Measurements from ENCODE around the gene TPM4. TPM values are rescaled to one million over a fixed set of nuclear protein-coding genes. Genes with fewer than 3 reads are reported as not detected.

The TPM4 gene
- total RNA-seq, 1 donor from 2014 or later, result 235 TPM

DNA sequence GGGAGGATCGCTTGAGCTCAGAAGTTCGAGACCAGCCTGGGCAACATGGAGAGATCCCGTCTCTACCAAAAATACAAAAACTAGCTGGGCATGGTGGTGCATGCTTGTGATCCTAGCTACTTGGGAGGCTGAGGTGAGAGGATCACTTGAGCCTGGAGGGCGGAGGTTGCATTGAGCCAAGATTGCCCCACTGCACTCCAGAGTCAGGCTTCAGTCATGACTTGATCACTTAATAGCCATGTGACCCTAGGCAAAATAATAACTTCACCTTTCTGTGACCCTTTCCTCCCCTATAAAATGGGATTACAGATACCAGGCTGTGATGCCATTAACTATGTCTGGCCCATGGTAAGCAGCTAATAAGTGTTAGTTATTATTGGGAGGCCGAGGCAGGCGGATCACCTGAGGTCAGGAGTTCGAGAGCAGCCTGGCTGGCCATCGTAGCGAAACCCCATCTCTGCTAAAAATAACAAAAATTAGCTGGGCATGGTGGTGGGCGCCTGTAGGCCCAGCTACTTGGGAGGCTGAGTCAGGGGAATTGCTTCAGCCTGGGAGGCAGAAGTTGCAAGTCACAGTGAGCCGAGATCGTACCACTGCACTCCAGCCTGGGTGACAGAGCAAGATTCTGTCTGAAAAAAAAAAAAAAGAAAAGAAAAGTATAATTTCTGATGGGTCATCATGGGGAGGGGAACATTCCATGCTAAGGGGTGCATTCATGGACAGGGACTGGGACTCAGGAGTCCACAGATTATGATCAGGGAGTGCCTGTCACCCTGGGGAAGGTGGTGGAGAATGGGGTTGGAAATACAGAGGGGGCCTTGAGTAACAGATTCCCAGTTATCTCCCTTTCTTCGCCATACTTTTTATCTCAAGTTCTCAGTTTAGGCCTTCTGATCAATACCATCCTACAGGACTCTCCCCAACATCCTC is 15.5 kb downstream of the TPM4 start:
- TF ChIP-seq, protein P1, sequence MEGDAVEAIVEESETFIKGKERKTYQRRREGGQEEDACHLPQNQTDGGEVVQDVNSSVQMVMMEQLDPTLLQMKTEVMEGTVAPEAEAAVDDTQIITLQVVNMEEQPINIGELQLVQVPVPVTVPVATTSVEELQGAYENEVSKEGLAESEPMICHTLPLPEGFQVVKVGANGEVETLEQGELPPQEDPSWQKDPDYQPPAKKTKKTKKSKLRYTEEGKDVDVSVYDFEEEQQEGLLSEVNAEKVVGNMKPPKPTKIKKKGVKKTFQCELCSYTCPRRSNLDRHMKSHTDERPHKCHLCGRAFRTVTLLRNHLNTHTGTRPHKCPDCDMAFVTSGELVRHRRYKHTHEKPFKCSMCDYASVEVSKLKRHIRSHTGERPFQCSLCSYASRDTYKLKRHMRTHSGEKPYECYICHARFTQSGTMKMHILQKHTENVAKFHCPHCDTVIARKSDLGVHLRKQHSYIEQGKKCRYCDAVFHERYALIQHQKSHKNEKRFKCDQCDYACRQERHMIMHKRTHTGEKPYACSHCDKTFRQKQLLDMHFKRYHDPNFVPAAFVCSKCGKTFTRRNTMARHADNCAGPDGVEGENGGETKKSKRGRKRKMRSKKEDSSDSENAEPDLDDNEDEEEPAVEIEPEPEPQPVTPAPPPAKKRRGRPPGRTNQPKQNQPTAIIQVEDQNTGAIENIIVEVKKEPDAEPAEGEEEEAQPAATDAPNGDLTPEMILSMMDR (IDR thresholded peaks at IDR 0.05; ENCODE audit: insufficient read depth, low read length, severe bottlenecking), result no peak
- DNase-seq (ENCODE audit: low read depth) (no peak), FAIRE-seq (no peak)
- Histone ChIP-seq H3K4me3 (ENCODE audit: low read depth, low read length) (no peak overlapping the region), H3K27me3 (ENCODE audit: control insufficient read depth, insufficient read depth, low read length) (no peaks in the 10 kb centered on the region), H3K36me3 (ENCODE audit: control insufficient read depth, insufficient read depth, low read length) (peaks cover 65% of the 10 kb centered on the region)

DNA sequence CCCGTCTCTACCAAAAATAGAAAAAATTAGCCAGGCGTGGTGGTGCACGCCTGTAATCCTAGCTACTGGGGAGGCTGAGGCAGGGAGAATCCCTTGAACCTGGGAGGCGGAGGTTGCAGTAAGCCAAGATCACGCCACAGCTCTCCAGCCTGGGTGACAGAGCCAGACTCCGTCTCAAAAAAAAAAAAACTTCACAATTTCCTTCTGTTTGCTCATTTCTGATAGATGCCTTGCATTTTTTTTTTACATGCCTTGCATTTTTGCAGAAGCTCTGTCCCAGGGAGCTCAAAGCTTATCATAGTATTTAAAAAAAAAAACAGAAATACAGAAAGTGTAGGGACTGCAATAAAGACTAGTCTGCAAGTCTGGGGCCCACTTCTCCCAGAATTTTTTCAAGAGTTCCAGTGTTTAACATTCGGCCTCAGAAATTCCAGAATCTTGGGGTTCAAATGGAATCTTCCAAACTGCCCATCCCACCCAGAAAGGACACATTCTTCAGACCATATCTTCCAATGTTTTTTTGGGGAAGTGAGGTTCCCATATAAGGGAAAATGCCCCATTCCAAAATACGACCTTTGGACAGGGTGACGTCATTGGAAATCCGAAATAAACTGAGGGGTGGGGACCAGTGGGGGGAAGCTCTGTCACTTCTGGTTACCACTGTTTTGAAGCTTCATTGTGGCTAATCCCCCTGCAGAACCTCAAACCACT is 18.2 kb downstream of the TPM4 start:
- Histone ChIP-seq H3K36me3 (ENCODE audit: control insufficient read depth, insufficient read depth, low read length) (peaks cover 47% of the 10 kb centered on the region), H3K4me3 (ENCODE audit: low read depth, low read length) (no peak overlapping the region), H3K27me3 (ENCODE audit: control insufficient read depth, insufficient read depth, low read length) (no peaks in the 10 kb centered on the region)
- DNase-seq (ENCODE audit: low read depth), result no peak
- FAIRE-seq, result no peak
- TF ChIP-seq, protein P1 (IDR thresholded peaks at IDR 0.05; ENCODE audit: insufficient read depth, low read length, severe bottlenecking), result no peak

DNA sequence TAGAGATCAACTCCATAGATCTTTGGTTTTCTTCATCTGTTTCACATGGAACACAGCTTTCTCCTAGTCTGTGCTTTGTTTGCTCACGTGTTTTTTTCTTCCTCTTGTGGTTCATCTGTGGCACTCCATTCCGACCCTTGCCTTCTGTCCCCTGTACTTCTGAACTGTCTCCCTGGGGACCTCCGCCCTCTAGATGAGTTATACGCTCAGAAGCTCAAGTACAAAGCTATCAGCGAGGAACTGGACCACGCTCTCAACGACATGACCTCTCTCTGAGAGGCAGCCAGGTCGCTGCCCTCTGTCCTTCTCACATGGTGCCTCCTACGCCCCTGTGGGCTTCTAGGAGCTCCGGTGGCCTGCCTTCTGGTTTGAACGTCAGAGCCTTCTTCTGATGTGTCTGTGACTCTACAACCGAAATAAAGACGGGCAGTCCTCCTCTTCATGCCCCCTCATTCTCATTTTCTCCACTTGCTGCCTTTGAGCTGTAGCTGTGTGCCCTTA is 18.8 kb downstream of the TPM4 start:
- Histone ChIP-seq H3K36me3 (ENCODE audit: control insufficient read depth, insufficient read depth, low read length) (peaks cover 44% of the 10 kb centered on the region), H3K4me3 (ENCODE audit: low read depth, low read length) (no peak overlapping the region), H3K27me3 (ENCODE audit: control insufficient read depth, insufficient read depth, low read length) (no peaks in the 10 kb centered on the region)
- TF ChIP-seq, protein P1 (IDR thresholded peaks at IDR 0.05; ENCODE audit: insufficient read depth, low read length, severe bottlenecking), result no peak
- DNase-seq (ENCODE audit: low read depth) (no peak), FAIRE-seq (no peak)

DNA sequence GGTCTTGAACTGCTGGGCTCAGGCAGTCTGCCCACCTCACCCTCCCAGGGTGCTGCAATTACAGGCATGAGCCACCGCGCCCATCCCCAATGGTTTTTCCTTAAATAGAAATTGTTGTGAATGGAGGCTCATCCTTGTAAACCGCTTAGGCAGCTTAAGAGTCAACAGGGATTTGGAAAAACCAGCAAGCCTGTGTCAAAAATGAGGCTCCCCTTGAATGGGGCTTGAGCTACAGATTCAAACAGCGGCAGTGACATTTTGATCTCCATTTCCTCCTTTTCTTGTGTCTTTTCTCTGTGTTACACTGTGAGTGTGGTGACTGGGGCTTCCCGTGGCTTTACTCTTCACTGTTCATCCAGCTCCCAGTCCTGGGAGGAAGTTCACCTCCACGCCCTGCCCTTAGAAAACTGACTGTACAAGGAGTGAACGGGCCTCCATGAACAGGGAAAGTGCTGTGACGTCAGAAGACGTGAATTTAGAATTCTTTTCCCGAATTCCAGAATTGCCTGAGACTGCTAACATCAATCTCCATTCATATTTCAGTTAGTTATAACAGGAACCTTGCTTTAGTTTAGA is 20.1 kb downstream of the TPM4 start:
- no peak for DNase-seq (ENCODE audit: low read depth)
- Histone ChIP-seq H3K36me3 (ENCODE audit: control insufficient read depth, insufficient read depth, low read length) (peaks cover 39% of the 10 kb centered on the region), H3K27me3 (ENCODE audit: control insufficient read depth, insufficient read depth, low read length) (no peaks in the 10 kb centered on the region), H3K4me3 (ENCODE audit: low read depth, low read length) (no peak overlapping the region)
- TF ChIP-seq, protein P1 (IDR thresholded peaks at IDR 0.05; ENCODE audit: insufficient read depth, low read length, severe bottlenecking), result no peak
- FAIRE-seq, result no peak

DNA sequence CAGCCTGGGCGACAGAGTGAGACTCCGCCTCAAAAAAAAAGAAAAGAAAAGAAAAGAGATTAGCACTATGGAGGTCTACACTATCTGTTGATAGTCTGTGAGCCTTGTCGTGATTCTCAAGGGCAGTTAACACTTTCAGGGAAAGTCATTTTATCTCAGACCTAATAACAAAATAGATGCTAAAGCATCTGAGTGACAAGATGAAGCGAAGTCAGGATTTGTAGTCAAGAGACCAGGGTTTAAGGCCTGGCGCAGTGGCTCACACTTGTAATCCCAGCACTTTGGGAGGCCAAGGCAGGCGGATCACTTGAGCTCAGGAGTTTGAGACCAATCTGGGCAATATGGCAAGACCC is 22.1 kb downstream of the TPM4 start:
- DNase-seq (ENCODE audit: low read depth) (no peak), FAIRE-seq (no peak)
- no peaks in the 10 kb centered on the region for H3K27me3 ChIP-seq (ENCODE audit: control insufficient read depth, insufficient read depth, low read length)
- peaks cover 28% of the 10 kb centered on the region for H3K36me3 ChIP-seq (ENCODE audit: control insufficient read depth, insufficient read depth, low read length)
- TF ChIP-seq, protein P1 (IDR thresholded peaks at IDR 0.05; ENCODE audit: insufficient read depth, low read length, severe bottlenecking), result no peak
- no peak overlapping the region for H3K4me3 ChIP-seq (ENCODE audit: low read depth, low read length)
